Activated CD4-positive, alpha-beta T cell treated with anti-CD3 and anti-CD28 coated beads for 48 hours (primary cell): Measurements from ENCODE around the gene PLA1A.
"Not testable (repeated sequence)": the region's sequence is repeated elsewhere in the genome, so short reads cannot be mapped to it uniquely, and the experiment has no call there.

Experiments
- DNase-seq: peaks from one replicate; pipeline ENCODE4 v3.0.0-alpha.2; 2020

Gene PLA1A

GRCh38 chr3:119580067-119580760, 17.5 kb upstream of the PLA1A start:
- DNase-seq = peak; percentile 24

GRCh38 chr3:119582178-119582577, 15.5 kb upstream of the PLA1A start:
- peak; percentile 45 for DNase-seq

GRCh38 chr3:119585208-119585607, 12.5 kb upstream of the PLA1A start:
- no peak for DNase-seq

- no peak for DNase-seq
Measured at GRCh38 chr3:119585856-119586570, 11.7 kb upstream of the PLA1A start.

- DNase-seq = no peak
Measured at GRCh38 chr3:119586733-119587172, 10.9 kb upstream of the PLA1A start.

- peak; percentile 40 for DNase-seq
Measured at GRCh38 chr3:119588112-119588511, 9.6 kb upstream of the PLA1A start.

GRCh38 chr3:119589102-119589773, 8.4 kb upstream of the PLA1A start:
- no peak for DNase-seq

GRCh38 chr3:119590706-119591105, 7.0 kb upstream of the PLA1A start:
- no peak for DNase-seq

- DNase-seq = no peak
Measured at GRCh38 chr3:119592861-119593260, 4.8 kb upstream of the PLA1A start.

GRCh38 chr3:119594066-119594465, 3.6 kb upstream of the PLA1A start:
- no peak for DNase-seq

GRCh38 chr3:119594929-119595328, 2.8 kb upstream of the PLA1A start:
- DNase-seq = not testable (repeated sequence)

- DNase-seq = no peak
Measured at GRCh38 chr3:119595639-119596334, 1.9 kb upstream of the PLA1A start.

- no peak for DNase-seq
Measured at GRCh38 chr3:119596398-119596797, 1.3 kb upstream of the PLA1A start.

GRCh38 chr3:119598410-119599098, 869 bp downstream of the PLA1A start:
- DNase-seq = no peak

- DNase-seq = no peak
Measured at GRCh38 chr3:119599558-119600174, 2.0 kb downstream of the PLA1A start.

- DNase-seq = peak; percentile 51
Measured at GRCh38 chr3:119600732-119601131, 3.0 kb downstream of the PLA1A start.

- peak; percentile 35 for DNase-seq
Measured at GRCh38 chr3:119601154-119601553, 3.5 kb downstream of the PLA1A start.

GRCh38 chr3:119602676-119603075, 5.0 kb downstream of the PLA1A start:
- no peak for DNase-seq

- no peak for DNase-seq
Measured at GRCh38 chr3:119604878-119605277, 7.2 kb downstream of the PLA1A start.

GRCh38 chr3:119608405-119609000, 10.8 kb downstream of the PLA1A start:
- no peak for DNase-seq

GRCh38 chr3:119609301-119609700, 11.6 kb downstream of the PLA1A start:
- no peak for DNase-seq

- DNase-seq = no peak
Measured at GRCh38 chr3:119611664-119612063, 14.0 kb downstream of the PLA1A start.
